K562 (cell line): ENCODE results near the gene ARMCX1. TPM values are rescaled to one million over a fixed set of nuclear protein-coding genes. Genes with fewer than 3 reads are reported as not detected.

ENCODE experiments used
- ATAC-seq: fragments of 200-7000 bp; cut with Tn5 transposase; 3 replicates; pipeline ENCODE4 v1.9.1; 2020; ENCODE audit warnings: moderate library complexity
- BruUV-seq: library from RNA; stranded (reverse); fragments of 400-500 nt; replicated peaks from 2 replicates; lab custom pipeline; 2021; lab: Mats Ljungman, UMichigan
- CTCF ChIA-PET: fragments of 300-600 bp; formaldehyde crosslinking; extraction: SDS; loops from one replicate; lab custom pipeline; 2021; ENCODE audit warnings: low intra/inter-chr PET ratio; lab: Yijun Ruan, JAX
- POLR2A ChIA-PET: fragments of 300-600, 350-650 bp; sonication (Branson Sonifier 250); formaldehyde crosslinking; extraction: SDS; loops from one replicate; lab custom pipeline; 2021; ENCODE audit warnings: antibody characterized with exemption, inconsistent platforms; lab: Yijun Ruan, JAX
- DNase-seq, 4 experiments: peaks; one replicate each; pipeline versions ENCODE4 v3.0.0 to v3.0.0-alpha.2; 2011 to 2018; ENCODE audit warnings: low spot score in 3 of 4, mixed read lengths in 3 of 4; ENCODE audit errors: extremely low read depth in 1 of 4
- FAIRE-seq: peaks from 2 replicates; lab custom pipeline; 2011; peaks lifted over from hg19 to GRCh38; lab: Jason Lieb, UNC
- H2AFZ ChIP-seq: 2 replicates; pipeline ENCODE4 v1.6.0; 2011; ENCODE audit warnings: low read depth, low read length, control low read depth, inconsistent platforms
- H3K27ac ChIP-seq: fragments of 200-600 bp; 3 replicates; pipeline ENCODE4 v1.8.0; 2011; ENCODE audit warnings: low read depth, mild to moderate bottlenecking, control low read depth, inconsistent platforms, low read length, moderate library complexity, mixed read lengths; ENCODE audit errors: extremely low read depth
- H3K27me3 ChIP-seq, 2 experiments: fragments of 300-600 bp in 1 of 2; 2 replicates in 1 of 2; 3 replicates in 1 of 2; pipeline versions ENCODE4 v1.6.0 to v1.8.0; 2011; ENCODE audit warnings: inconsistent platforms in 2 of 2, low read length in 2 of 2, mild to moderate bottlenecking in 1 of 2, mixed read lengths in 1 of 2, moderate library complexity in 1 of 2; ENCODE audit not compliant: control insufficient read depth in 2 of 2, insufficient read depth in 2 of 2
- H3K36me3 ChIP-seq: fragments of 300-600 bp; 3 replicates; pipeline ENCODE4 v1.8.0; 2011; ENCODE audit warnings: mild to moderate bottlenecking, low read length, inconsistent platforms; ENCODE audit not compliant: control insufficient read depth, insufficient read depth
- H3K4me1 ChIP-seq, 2 experiments: fragments of 200-600 bp in 1 of 2; replicated peaks in 1 of 2; 2 replicates in 1 of 2; 3 replicates in 1 of 2; pipeline versions ENCODE4 v1.5.1 to v1.8.0; 2011; ENCODE audit warnings: inconsistent platforms in 2 of 2, low read length in 2 of 2, mild to moderate bottlenecking in 1 of 2, mixed read lengths in 1 of 2, moderate library complexity in 1 of 2; ENCODE audit not compliant: control insufficient read depth in 2 of 2, insufficient read depth in 2 of 2
- H3K4me2 ChIP-seq: 2 replicates; pipeline ENCODE4 v1.6.1; 2011; ENCODE audit warnings: low read length, control low read depth, inconsistent platforms, mixed read lengths; ENCODE audit not compliant: insufficient read depth
- H3K4me3 ChIP-seq: fragments of 200-600 bp; sonication (generic), shearing (Covaris generic); 2 replicates; pipeline ENCODE4 v1.5.1; 2016; ENCODE audit warnings: control low read depth, inconsistent platforms
- H3K79me2 ChIP-seq: fragments of 200-600 bp; 3 replicates; pipeline ENCODE4 v1.8.0; 2011; ENCODE audit warnings: low read length, inconsistent platforms; ENCODE audit not compliant: control insufficient read depth, insufficient read depth
- H3K9ac ChIP-seq, 2 experiments: 2 replicates each; pipeline versions ENCODE4 v1.6.0 to v1.6.1; 2011; ENCODE audit warnings: low read depth in 2 of 2, low read length in 2 of 2, control low read depth in 1 of 2, inconsistent platforms in 1 of 2, mild to moderate bottlenecking in 1 of 2, mixed read lengths in 1 of 2; ENCODE audit not compliant: insufficient read depth in 1 of 2
- H3K9me1 ChIP-seq: one replicate; pipeline ENCODE4 v1.6.0; 2011; ENCODE audit warnings: inconsistent platforms, mild to moderate bottlenecking, low read length, moderate library complexity; ENCODE audit not compliant: control insufficient read depth, insufficient read depth
- H3K9me3 ChIP-seq: replicated peaks from 2 replicates; pipeline ENCODE4 v1.5.1; 2011; ENCODE audit warnings: low read depth, low read length, inconsistent platforms; ENCODE audit not compliant: control insufficient read depth, insufficient read depth
- H4K20me1 ChIP-seq: replicated peaks from 2 replicates; pipeline ENCODE4 v1.6.1; 2011; ENCODE audit warnings: low read length, inconsistent platforms, mixed read lengths; ENCODE audit not compliant: control insufficient read depth, insufficient read depth
- DDX20 ChIP-seq: fragments of 450-650 bp; IDR thresholded peaks from 2 replicates; pipeline ENCODE4 v1.6.1; 2016; ENCODE audit warnings: missing genetic modification characterization, low read depth, mild to moderate bottlenecking, missing compliant biosample characterization, moderate library complexity
- E2F6 ChIP-seq, 2 experiments: IDR thresholded peaks; 2 replicates each; pipeline ENCODE4 v1.6.1; 2011; ENCODE audit warnings: borderline replicate concordance in 1 of 2, control low read depth in 1 of 2, low read depth in 1 of 2, low read length in 1 of 2, mild to moderate bottlenecking in 1 of 2, mixed read lengths in 1 of 2, moderate library complexity in 1 of 2; ENCODE audit not compliant: insufficient read depth in 1 of 2, insufficient read length in 1 of 2, poor library complexity in 1 of 2, severe bottlenecking in 1 of 2; ENCODE audit errors: extremely low read depth in 1 of 2
- FIP1L1 ChIP-seq: fragments of 200-400 bp; formaldehyde crosslinking; IDR thresholded peaks from 2 replicates; pipeline ENCODE4 v1.6.1; 2018; ENCODE audit warnings: mild to moderate bottlenecking, low read depth, low read length; ENCODE audit not compliant: poor library complexity, severe bottlenecking
- JUND ChIP-seq, 2 experiments: IDR thresholded peaks; 2 replicates in 1 of 2; 3 replicates in 1 of 2; pipeline ENCODE4 v1.6.1; 2011; ENCODE audit warnings: borderline replicate concordance in 2 of 2, low read depth in 2 of 2, low read length in 2 of 2, improper control_type of control experiment in 1 of 2, missing biosample characterization in 1 of 2, missing genetic modification characterization in 1 of 2, missing genetic modification reagents in 1 of 2
- KDM5B ChIP-seq: fragments of 200-600 bp; sonication (generic); IDR thresholded peaks from 2 replicates; pipeline ENCODE4 v1.6.1; 2012; ENCODE audit warnings: low read depth, mild to moderate bottlenecking, moderate library complexity, low read length, control low read depth, inconsistent platforms; ENCODE audit not compliant: insufficient replicate concordance
- MED1 ChIP-seq: sonication (generic); formaldehyde crosslinking; IDR thresholded peaks from 2 replicates; pipeline ENCODE4 v1.8.1; 2023; ENCODE audit warnings: missing genetic modification reagents, borderline replicate concordance
- NCOA4 ChIP-seq: fragments of 450-650 bp; IDR thresholded peaks from 2 replicates; pipeline ENCODE4 v1.6.1; 2018; ENCODE audit warnings: mild to moderate bottlenecking; ENCODE audit not compliant: partially characterized antibody
- SLC30A9 ChIP-seq: fragments of 250-450 bp; sonication (Bioruptor Pico); IDR thresholded peaks from 2 replicates; pipeline ENCODE4 v1.8.0; 2022; ENCODE audit warnings: mild to moderate bottlenecking, moderate library complexity
- TAF9B ChIP-seq: fragments of 450-650 bp; IDR thresholded peaks from 2 replicates; pipeline ENCODE4 v1.6.1; 2018; ENCODE audit warnings: mild to moderate bottlenecking; ENCODE audit not compliant: partially characterized antibody
- TAL1 ChIP-seq: fragments of 450-650 bp; IDR thresholded peaks from 2 replicates; pipeline ENCODE4 v1.6.1; 2016; ENCODE audit warnings: mild to moderate bottlenecking
- ZBTB1 ChIP-seq: sonication (generic); formaldehyde crosslinking; IDR thresholded peaks from 2 replicates; pipeline ENCODE4 v1.8.1; 2023; ENCODE audit warnings: missing genetic modification reagents, low read depth, mild to moderate bottlenecking, borderline replicate concordance
- ZBTB5 ChIP-seq: fragments of 450-650 bp; IDR thresholded peaks from 2 replicates; pipeline ENCODE4 v1.6.1; 2017; ENCODE audit warnings: antibody characterized with exemption
- WGBS: fragments of 100-300 bp; shearing (Covaris generic); methylation state at CpG from one replicate; pipeline ENCODE4 v1.1.6; 2016; ENCODE audit warnings: low coverage, mixed read lengths; ENCODE audit not compliant: insufficient coverage; ENCODE audit errors: missing lambda C conversion rate; 5-methylcytosine and 5-hydroxymethylcytosine counted together
- in situ Hi-C: fragments of 300-500 bp; cut with MboI; formaldehyde crosslinking; loops from 4 replicates; pipeline ENCODE4 v1.15.0; 2018; ENCODE audit warnings: inconsistent platforms, mixed read lengths
- intact Hi-C: fragments of 100-400 bp; cut with micrococcal nuclease; formaldehyde crosslinking; loops from 2 replicates; pipeline ENCODE4 v1.14.2; 2022
- polyA plus RNA-seq, 8 experiments: library from polyadenylated mRNA; depleted of rRNA in 4 of 8; stranded (reverse) in 5 of 8; unstranded in 3 of 8; fragments of >200 nt; fragmentation: Nextera tagmentation in 2 of 8; fragmentation: Illumina TruSeq in 1 of 8; extraction: Ambion mirVana in 2 of 8; extraction: Trizol in 1 of 8; gene quantifications; 2 replicates each; pipeline versions ENCODE4 v1.2.1 to v1.2.3, GENCODE V29; 2011 to 2014; ENCODE audit warnings: inconsistent platforms in 1 of 8, missing spikeins in 1 of 8
- total RNA-seq, 7 experiments: library from RNA; depleted of rRNA in 6 of 7; stranded (reverse); fragments of >200 nt in 6 of 7; fragmentation: Illumina TruSeq in 2 of 7; extraction: Trizol in 2 of 7; gene quantifications; 2 replicates each; pipeline versions ENCODE4 v1.2.1 to v1.2.3, GENCODE V29; 2011 to 2021; ENCODE audit warnings: low replicate concordance in 1 of 7

Gene ARMCX1
- total and polyA plus RNA-seq, 9 of the 15 experiments (the other 6 are each of a cell fraction or from before 2014, with no cell fraction given), result 0.10 to 0.70 (median 0.51) TPM

- Histone ChIP-seq H3K9ac (no peak overlapping the region), H3K36me3 (no peaks in the 10 kb centered on the region), H3K27ac (no peak overlapping the region), H3K4me3 (no peak overlapping the region), H3K4me1 (no peaks in the 10 kb centered on the region), H3K4me2 (no peak overlapping the region), H3K9me1 (no peaks in the 10 kb centered on the region), H3K9me3 (no peaks in the 10 kb centered on the region), H4K20me1 (no peaks in the 10 kb centered on the region), H3K79me2 (no peaks in the 10 kb centered on the region), H2AFZ (no peak overlapping the region), H3K27me3 (no peaks in the 10 kb centered on the region)
- ATAC-seq, result no peak
- no peak for DNase-seq
- CTCF ChIA-PET, result no interaction called here
- FAIRE-seq, result no peak
- POLR2A ChIA-PET, result interaction anchor here (0.7 kb wide), 1 partner anchor 185 kb away, joined by 3 read pairs; no protein-coding TSS in a partner anchor
- no peak for TF ChIP-seq FIP1L1
- no peak for TF ChIP-seq TAF9B
- TF ChIP-seq DDX20 (tag), result no peak
- TF ChIP-seq ZBTB5, result no peak
- no peak for TF ChIP-seq NCOA4
- TF ChIP-seq TAL1, result no peak
- TF ChIP-seq KDM5B, result no peak
- TF ChIP-seq ZBTB1 (CRISPR knock-in tag), result no peak
- no peak for TF ChIP-seq SLC30A9 (CRISPR knock-in tag)
- TF ChIP-seq E2F6 (IDR thresholded peaks at IDR 0.05; ENCODE audit: borderline replicate concordance in 1 of 2, extremely low read depth in 1 of 2, insufficient read depth in 1 of 2, insufficient read length in 1 of 2, low read depth in 1 of 2, low read length in 1 of 2, poor library complexity in 1 of 2, severe bottlenecking in 1 of 2), result no peak
- no peak for TF ChIP-seq JUND (IDR thresholded peaks at IDR 0.05; ENCODE audit: borderline replicate concordance, low read depth, low read length)
- no peak for TF ChIP-seq JUND (tag; IDR thresholded peaks at IDR 0.05; ENCODE audit: borderline replicate concordance, low read depth, low read length)
- no peak for TF ChIP-seq MED1 (CRISPR knock-in tag)
- in situ Hi-C loops, result no loop called here
- BruUV-seq, result no TSS peak
- intact Hi-C loops, result no loop called here
- 3% methylated on average over 4 of the region's 4 CpGs for WGBS
Measured at GRCh38 chrX:101507986-101508385, 42.4 kb upstream of the ARMCX1 start.
